NCI-H128 (cell line): ENCODE results near the gene CPZ.

Experiments
- DNase-seq: peaks from one replicate; lab custom pipeline; 2025; ENCODE audit not compliant: unreplicated experiment; lab: John Stamatoyannopoulos, UW

Gene CPZ

GRCh38 chr4:8592366-8593263 is at the start of gene CPZ:
CPZ (plus strand) TSS chr4:8592765; CDS start chr4:8592834, 69 bp downstream.
- no peak for DNase-seq

GRCh38 chr4:8542776-8543525 is 49.6 kb upstream of the CPZ start:
- no peak for DNase-seq

- DNase-seq: no peak
These were observed 48.9 kb upstream of the CPZ start for GRCh38 chr4:8543623-8544022.

GRCh38 chr4:8544282-8544681 is 48.3 kb upstream of the CPZ start:
- DNase-seq: no peak

- no peak for DNase-seq
These were observed 47.7 kb upstream of the CPZ start for GRCh38 chr4:8544741-8545438.

- no peak for DNase-seq
These were observed 47.2 kb upstream of the CPZ start for GRCh38 chr4:8545439-8545765.

GRCh38 chr4:8546766-8547107 is 45.8 kb upstream of the CPZ start:
- DNase-seq: no peak

GRCh38 chr4:8547108-8547911 is 45.3 kb upstream of the CPZ start:
- no peak for DNase-seq

GRCh38 chr4:8547912-8548730 is 44.4 kb upstream of the CPZ start:
- DNase-seq: no peak

- no peak for DNase-seq
These were observed 43.7 kb upstream of the CPZ start for GRCh38 chr4:8548731-8549351.

GRCh38 chr4:8549352-8549931 is 43.1 kb upstream of the CPZ start:
- no peak for DNase-seq

GRCh38 chr4:8550691-8551090 is 41.9 kb upstream of the CPZ start:
- no peak for DNase-seq

GRCh38 chr4:8552024-8552423 is 40.5 kb upstream of the CPZ start:
- DNase-seq: no peak

- DNase-seq: no peak
These were observed 39.9 kb upstream of the CPZ start for GRCh38 chr4:8552581-8553205.

GRCh38 chr4:8553216-8553615 is 39.3 kb upstream of the CPZ start:
- DNase-seq: no peak

- DNase-seq: no peak
These were observed 38.6 kb upstream of the CPZ start for GRCh38 chr4:8553991-8554405.

- DNase-seq: no peak
These were observed 37.9 kb upstream of the CPZ start for GRCh38 chr4:8554555-8555100.

- DNase-seq: no peak
These were observed 36.8 kb upstream of the CPZ start for GRCh38 chr4:8555716-8556115.
